ENCODE measurements around the gene ATAD5. TPM values are rescaled to one million over a fixed set of nuclear protein-coding genes. Genes with fewer than 3 reads are reported as not detected.

Gene ATAD5
- polyA plus RNA-seq, 1 donor (not counting 4 experiments of a cell fraction or from before 2014, with no cell fraction given): 2.2 TPM

DNA sequence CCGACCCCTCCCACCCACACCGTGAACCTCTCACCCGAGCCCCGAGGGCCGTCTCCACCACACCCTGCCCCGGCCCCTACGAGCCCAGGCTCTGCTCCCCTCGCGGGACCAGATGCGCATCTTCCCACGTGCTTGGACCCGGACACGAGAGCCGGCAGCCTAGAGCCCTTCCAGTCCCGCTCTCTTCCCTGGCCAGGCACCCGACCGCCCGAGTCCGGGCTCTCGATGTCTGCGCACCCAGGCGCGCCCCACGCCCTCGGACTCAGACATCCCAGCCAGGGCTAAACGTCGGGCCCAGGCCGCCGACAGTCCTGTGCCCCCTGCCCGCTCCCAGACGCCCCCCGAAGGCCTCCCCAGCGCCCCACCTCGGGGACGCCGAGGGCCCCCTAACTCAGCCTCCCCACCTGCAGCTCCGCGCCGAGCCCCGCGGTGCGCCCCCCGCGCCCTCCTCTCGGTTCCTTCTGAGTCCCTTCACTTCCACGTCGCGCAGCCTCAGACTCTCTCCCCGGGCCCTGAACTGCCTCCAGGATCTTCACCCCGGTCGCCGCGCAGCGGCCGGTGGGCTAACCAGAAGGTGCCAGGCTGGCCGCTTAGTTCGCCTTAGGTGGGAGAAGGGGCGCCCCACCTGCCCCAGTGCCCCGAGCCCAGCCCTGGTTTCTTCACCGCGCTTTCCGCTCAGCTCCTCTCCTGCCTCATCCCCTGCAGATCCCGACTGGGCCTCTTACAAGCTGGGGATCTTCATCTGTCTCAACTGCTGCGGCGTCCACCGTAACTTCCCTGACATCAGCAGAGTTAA is 90.7 kb downstream of the ATAD5 start:
- no peaks in the 10 kb centered on the region for H3K36me3 ChIP-seq (ENCODE audit: control insufficient read depth in 2 of 2, extremely low read depth in 1 of 2, insufficient read depth in 2 of 2, low read length in 2 of 2)
- H3K27ac ChIP-seq (ENCODE audit: control insufficient read depth, insufficient read depth, low read length): no peak overlapping the region
- peak overlapping the region; percentile 78 for H3K4me2 ChIP-seq (ENCODE audit: control insufficient read depth, extremely low read depth, insufficient read depth, low read depth, low read length)
- no peaks in the 10 kb centered on the region for H3K9me3 ChIP-seq (ENCODE audit: control insufficient read depth, low read depth, low read length)
- H3K4me3 ChIP-seq (ENCODE audit: control insufficient read depth in 2 of 3, extremely low read depth in 1 of 3, insufficient read depth in 2 of 3, low read depth in 1 of 3, low read length in 3 of 3): peak overlapping the region in 2 of 3 experiments; percentile 19 to 32
- no peaks in the 10 kb centered on the region for H3K9me1 ChIP-seq (ENCODE audit: control insufficient read depth, extremely low read depth, insufficient read depth, low read length)
- no peak overlapping the region for H2AFZ ChIP-seq (ENCODE audit: control insufficient read depth, low read length)
- H4K20me1 ChIP-seq (ENCODE audit: control insufficient read depth, extremely low read depth, insufficient read depth, low read length): no peaks in the 10 kb centered on the region
- TF ChIP-seq EZH2 (IDR thresholded peaks at IDR 0.05; ENCODE audit: low read length) (peak; percentile 73), CTCF (optimal IDR thresholded peaks at IDR 0.05 in 1 of 3, IDR thresholded peaks at IDR 0.05 in 1 of 3, conservative IDR thresholded peaks at IDR 0.05 in 1 of 3; ENCODE audit: extremely low read depth in 1 of 3, insufficient read depth in 2 of 3, low read length in 3 of 3) (no peak)
- FAIRE-seq (no peak), DNase-seq (ENCODE audit: low read depth, low spot score) (no peak)
- no peaks in the 10 kb centered on the region for H3K79me2 ChIP-seq (ENCODE audit: control insufficient read depth, insufficient read depth, low read length)
- H3K27me3 ChIP-seq (ENCODE audit: control insufficient read depth, extremely low read depth, insufficient read depth, low read length): peaks cover 38% of the 10 kb centered on the region
- H3K4me1 ChIP-seq (ENCODE audit: control insufficient read depth, extremely low read depth, insufficient read depth, low read length): peaks cover 4% of the 10 kb centered on the region
- dilution Hi-C loops (cut with MboI; ENCODE audit: extremely low pct_ligation_motif_present, low sequenced_read_pairs): no loop called here
- no peak overlapping the region for H3K9ac ChIP-seq (ENCODE audit: control insufficient read depth, extremely low read depth, insufficient read depth, low read length)

DNA sequence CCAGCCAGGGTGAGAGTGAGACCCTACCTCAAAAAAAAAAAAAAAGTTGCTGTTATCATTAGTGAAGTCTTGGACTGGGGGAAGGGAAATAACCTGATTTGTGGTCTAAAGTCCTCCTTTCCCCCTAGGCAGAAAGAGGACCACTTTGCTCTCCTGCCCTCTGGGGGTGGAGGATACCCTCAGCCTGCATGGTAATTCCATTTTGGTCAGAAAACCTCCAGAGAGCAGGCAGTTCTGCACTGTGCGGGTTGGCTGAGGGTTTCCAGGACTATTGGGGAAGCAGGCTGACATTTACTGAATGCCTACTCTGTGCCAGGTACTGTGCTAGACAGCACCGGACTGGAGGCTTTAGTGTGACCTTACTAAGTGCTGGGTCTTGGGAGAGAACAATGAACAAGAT is 92.6 kb downstream of the ATAD5 start:
- no peak overlapping the region for H3K9ac ChIP-seq (ENCODE audit: control insufficient read depth, extremely low read depth, insufficient read depth, low read length)
- dilution Hi-C loops (cut with MboI; ENCODE audit: extremely low pct_ligation_motif_present, low sequenced_read_pairs): no loop called here
- peaks cover 4% of the 10 kb centered on the region for H3K4me1 ChIP-seq (ENCODE audit: control insufficient read depth, extremely low read depth, insufficient read depth, low read length)
- no peaks in the 10 kb centered on the region for H3K36me3 ChIP-seq (ENCODE audit: control insufficient read depth in 2 of 2, extremely low read depth in 1 of 2, insufficient read depth in 2 of 2, low read length in 2 of 2)
- H3K4me3 ChIP-seq (ENCODE audit: control insufficient read depth in 2 of 3, extremely low read depth in 1 of 3, insufficient read depth in 2 of 3, low read depth in 1 of 3, low read length in 3 of 3): no peak overlapping the region
- no peaks in the 10 kb centered on the region for H3K9me3 ChIP-seq (ENCODE audit: control insufficient read depth, low read depth, low read length)
- H3K79me2 ChIP-seq (ENCODE audit: control insufficient read depth, insufficient read depth, low read length): no peaks in the 10 kb centered on the region
- H2AFZ ChIP-seq (ENCODE audit: control insufficient read depth, low read length): no peak overlapping the region
- TF ChIP-seq EZH2 (IDR thresholded peaks at IDR 0.05; ENCODE audit: low read length): no peak
- no peak for TF ChIP-seq CTCF (optimal IDR thresholded peaks at IDR 0.05 in 1 of 3, IDR thresholded peaks at IDR 0.05 in 1 of 3, conservative IDR thresholded peaks at IDR 0.05 in 1 of 3; ENCODE audit: extremely low read depth in 1 of 3, insufficient read depth in 2 of 3, low read length in 3 of 3)
- H3K4me2 ChIP-seq (ENCODE audit: control insufficient read depth, extremely low read depth, insufficient read depth, low read depth, low read length): no peak overlapping the region
- no peak for DNase-seq (ENCODE audit: low read depth, low spot score)
- no peak for FAIRE-seq
- peaks cover 34% of the 10 kb centered on the region for H3K27me3 ChIP-seq (ENCODE audit: control insufficient read depth, extremely low read depth, insufficient read depth, low read length)
- H4K20me1 ChIP-seq (ENCODE audit: control insufficient read depth, extremely low read depth, insufficient read depth, low read length): no peaks in the 10 kb centered on the region
- no peaks in the 10 kb centered on the region for H3K9me1 ChIP-seq (ENCODE audit: control insufficient read depth, extremely low read depth, insufficient read depth, low read length)
- H3K27ac ChIP-seq (ENCODE audit: control insufficient read depth, insufficient read depth, low read length): no peak overlapping the region
